Measurements from ENCODE around the gene DOK6.

- TF ChIP-seq CTCF (IDR thresholded peaks at IDR 0.05) (peak in 11 of 12 donors; percentile 6 to 51 (median 36)), POLR2A (IDR thresholded peaks at IDR 0.05) (no peak)
Observed at GRCh38 chr18:69636529-69637301, 236.0 kb downstream of the DOK6 start.
